DOHH2 (cell line): ENCODE data around the gene L3MBTL3.

Source experiments
- EZH2phosphoT487 ChIP-seq: fragments of 200-600 bp; sonication (generic); IDR thresholded peaks from 2 replicates; pipeline ENCODE4 v1.6.1; 2017; ENCODE audit warnings: borderline replicate concordance, mild to moderate bottlenecking, antibody characterized with exemption, low read length, moderate library complexity, mixed read lengths
- TF ChIP-seq, protein P1 (sequence below): fragments of 200-600 bp; sonication (generic); IDR thresholded peaks from one replicate; pipeline ENCODE4 v1.5.1; 2014; ENCODE audit warnings: antibody characterized with exemption, mild to moderate bottlenecking, low read depth, low read length; ENCODE audit not compliant: poor library complexity, severe bottlenecking

DNA sequence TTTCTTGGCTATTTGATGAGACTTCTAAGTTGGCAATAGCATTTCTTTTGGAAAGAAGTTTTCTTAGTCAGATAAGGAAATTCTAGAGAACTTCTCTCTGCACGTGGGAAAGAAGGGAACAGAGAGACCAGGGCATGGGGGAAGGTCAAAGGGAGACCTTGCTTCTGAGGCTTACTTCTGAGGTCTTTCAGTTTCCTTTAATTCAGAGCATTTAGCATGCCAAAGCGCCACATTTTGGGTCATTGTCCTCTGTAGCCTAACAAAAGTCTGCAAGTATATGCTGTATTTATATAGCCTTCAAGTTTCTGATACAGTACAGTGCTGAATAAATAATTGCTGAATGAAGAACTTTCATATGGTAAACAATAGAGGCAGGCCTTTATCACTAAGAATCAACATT, 108.8 kb downstream of the L3MBTL3 start:
- TF ChIP-seq, protein P1, sequence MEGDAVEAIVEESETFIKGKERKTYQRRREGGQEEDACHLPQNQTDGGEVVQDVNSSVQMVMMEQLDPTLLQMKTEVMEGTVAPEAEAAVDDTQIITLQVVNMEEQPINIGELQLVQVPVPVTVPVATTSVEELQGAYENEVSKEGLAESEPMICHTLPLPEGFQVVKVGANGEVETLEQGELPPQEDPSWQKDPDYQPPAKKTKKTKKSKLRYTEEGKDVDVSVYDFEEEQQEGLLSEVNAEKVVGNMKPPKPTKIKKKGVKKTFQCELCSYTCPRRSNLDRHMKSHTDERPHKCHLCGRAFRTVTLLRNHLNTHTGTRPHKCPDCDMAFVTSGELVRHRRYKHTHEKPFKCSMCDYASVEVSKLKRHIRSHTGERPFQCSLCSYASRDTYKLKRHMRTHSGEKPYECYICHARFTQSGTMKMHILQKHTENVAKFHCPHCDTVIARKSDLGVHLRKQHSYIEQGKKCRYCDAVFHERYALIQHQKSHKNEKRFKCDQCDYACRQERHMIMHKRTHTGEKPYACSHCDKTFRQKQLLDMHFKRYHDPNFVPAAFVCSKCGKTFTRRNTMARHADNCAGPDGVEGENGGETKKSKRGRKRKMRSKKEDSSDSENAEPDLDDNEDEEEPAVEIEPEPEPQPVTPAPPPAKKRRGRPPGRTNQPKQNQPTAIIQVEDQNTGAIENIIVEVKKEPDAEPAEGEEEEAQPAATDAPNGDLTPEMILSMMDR, result no peak
- no peak for TF ChIP-seq EZH2phosphoT487
